HL-60 (cell line): Measurements from ENCODE around the gene GDF15.
A peak's percentile ranks its signal among the peaks of the same experiment; 100 is the strongest.
"Not testable (repeated sequence)": the region's sequence is repeated elsewhere in the genome, so short reads cannot be mapped to it uniquely, and the experiment has no call there.

Experiments
- DNase-seq, 2 experiments: peaks; one replicate each; pipeline ENCODE4 v3.0.0-alpha.2; 2010 to 2020; ENCODE audit warnings: low read depth in 1 of 2, low spot score in 1 of 2
- H3K27ac ChIP-seq: fragments of 250-450 bp; sonication (Bioruptor Pico); replicated peaks from 2 replicates; pipeline ENCODE4 v1.5.1; 2020; ENCODE audit warnings: mild to moderate bottlenecking, moderate library complexity
- H3K27me3 ChIP-seq: fragments of 250-450 bp; sonication (Bioruptor Pico); 2 replicates; pipeline ENCODE4 v1.5.1; 2021; ENCODE audit warnings: mild to moderate bottlenecking, moderate library complexity; ENCODE audit not compliant: insufficient read depth, poor library complexity, severe bottlenecking
- H3K4me3 ChIP-seq: replicated peaks from 2 replicates; pipeline ENCODE4 v1.5.1; 2011; ENCODE audit warnings: mild to moderate bottlenecking, control low read depth, low read length; ENCODE audit not compliant: insufficient read depth
- CTCF ChIP-seq: IDR thresholded peaks from one replicate; pipeline ENCODE4 v1.5.1; 2011; ENCODE audit warnings: low read length, control low read depth, inconsistent platforms; ENCODE audit not compliant: insufficient read depth
- GABPA ChIP-seq: IDR thresholded peaks from 2 replicates; pipeline ENCODE4 v1.6.1; 2012; ENCODE audit warnings: low read depth
- POLR2AphosphoS5 ChIP-seq: IDR thresholded peaks from 2 replicates; pipeline ENCODE4 v1.6.1; 2012; ENCODE audit warnings: low read depth
- SPI1 ChIP-seq: IDR thresholded peaks from 2 replicates; pipeline ENCODE4 v1.6.1; 2012; ENCODE audit warnings: low read depth, mild to moderate bottlenecking, borderline replicate concordance
- TF ChIP-seq, protein P1 (sequence below): IDR thresholded peaks from 2 replicates; pipeline ENCODE4 v1.6.1; 2012; ENCODE audit warnings: low read depth; ENCODE audit not compliant: insufficient replicate concordance

Gene GDF15

GRCh38 chr19:18349524-18350128 lies 36.3 kb upstream of the GDF15 start:
- TF ChIP-seq CTCF, result peak; percentile 51
- TF ChIP-seq GABPA, result no peak
- TF ChIP-seq, protein P1, sequence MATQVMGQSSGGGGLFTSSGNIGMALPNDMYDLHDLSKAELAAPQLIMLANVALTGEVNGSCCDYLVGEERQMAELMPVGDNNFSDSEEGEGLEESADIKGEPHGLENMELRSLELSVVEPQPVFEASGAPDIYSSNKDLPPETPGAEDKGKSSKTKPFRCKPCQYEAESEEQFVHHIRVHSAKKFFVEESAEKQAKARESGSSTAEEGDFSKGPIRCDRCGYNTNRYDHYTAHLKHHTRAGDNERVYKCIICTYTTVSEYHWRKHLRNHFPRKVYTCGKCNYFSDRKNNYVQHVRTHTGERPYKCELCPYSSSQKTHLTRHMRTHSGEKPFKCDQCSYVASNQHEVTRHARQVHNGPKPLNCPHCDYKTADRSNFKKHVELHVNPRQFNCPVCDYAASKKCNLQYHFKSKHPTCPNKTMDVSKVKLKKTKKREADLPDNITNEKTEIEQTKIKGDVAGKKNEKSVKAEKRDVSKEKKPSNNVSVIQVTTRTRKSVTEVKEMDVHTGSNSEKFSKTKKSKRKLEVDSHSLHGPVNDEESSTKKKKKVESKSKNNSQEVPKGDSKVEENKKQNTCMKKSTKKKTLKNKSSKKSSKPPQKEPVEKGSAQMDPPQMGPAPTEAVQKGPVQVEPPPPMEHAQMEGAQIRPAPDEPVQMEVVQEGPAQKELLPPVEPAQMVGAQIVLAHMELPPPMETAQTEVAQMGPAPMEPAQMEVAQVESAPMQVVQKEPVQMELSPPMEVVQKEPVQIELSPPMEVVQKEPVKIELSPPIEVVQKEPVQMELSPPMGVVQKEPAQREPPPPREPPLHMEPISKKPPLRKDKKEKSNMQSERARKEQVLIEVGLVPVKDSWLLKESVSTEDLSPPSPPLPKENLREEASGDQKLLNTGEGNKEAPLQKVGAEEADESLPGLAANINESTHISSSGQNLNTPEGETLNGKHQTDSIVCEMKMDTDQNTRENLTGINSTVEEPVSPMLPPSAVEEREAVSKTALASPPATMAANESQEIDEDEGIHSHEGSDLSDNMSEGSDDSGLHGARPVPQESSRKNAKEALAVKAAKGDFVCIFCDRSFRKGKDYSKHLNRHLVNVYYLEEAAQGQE, result no peak
- H3K27me3 ChIP-seq, result no peaks in the 10 kb centered on the region
- no peak overlapping the region for H3K4me3 ChIP-seq
- H3K27ac ChIP-seq, result no peak overlapping the region
- peak in 1 of 2 experiments; percentile 45 for DNase-seq

DNA sequence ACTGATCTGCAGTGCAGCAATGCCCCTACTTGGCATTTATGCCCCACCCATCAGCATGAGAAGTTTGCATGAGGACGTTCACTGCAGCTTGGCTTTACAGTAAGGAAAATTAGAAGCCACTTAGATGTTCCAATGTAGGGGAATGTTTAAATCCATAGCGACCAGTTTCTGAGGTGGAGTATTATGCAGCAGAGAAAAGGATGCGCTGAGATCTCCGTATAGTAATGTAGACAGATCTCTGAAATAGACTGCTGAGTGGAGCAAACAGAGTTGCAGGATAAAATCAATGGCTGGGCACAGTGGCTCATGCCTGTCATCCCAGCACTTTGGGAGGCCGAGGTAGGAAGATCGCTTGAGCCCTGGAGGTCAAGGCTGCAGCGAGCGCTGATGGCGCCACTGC lies 35.5 kb upstream of the GDF15 start:
- no peak for TF ChIP-seq CTCF
- no peak for TF ChIP-seq GABPA
- TF ChIP-seq SPI1, result no peak
- no peak for TF ChIP-seq POLR2AphosphoS5
- no peak overlapping the region for H3K27ac ChIP-seq
- no peak overlapping the region for H3K4me3 ChIP-seq
- no peaks in the 10 kb centered on the region for H3K27me3 ChIP-seq
- DNase-seq, result no peak

GRCh38 chr19:18351544-18351943 lies 34.4 kb upstream of the GDF15 start:
- H3K27ac ChIP-seq, result no peak overlapping the region
- H3K27me3 ChIP-seq, result no peaks in the 10 kb centered on the region
- TF ChIP-seq, protein P1, result no peak
- TF ChIP-seq GABPA, result no peak
- no peak for TF ChIP-seq POLR2AphosphoS5
- no peak for TF ChIP-seq SPI1
- no peak for TF ChIP-seq CTCF
- no peak overlapping the region for H3K4me3 ChIP-seq
- no peak for DNase-seq

DNA sequence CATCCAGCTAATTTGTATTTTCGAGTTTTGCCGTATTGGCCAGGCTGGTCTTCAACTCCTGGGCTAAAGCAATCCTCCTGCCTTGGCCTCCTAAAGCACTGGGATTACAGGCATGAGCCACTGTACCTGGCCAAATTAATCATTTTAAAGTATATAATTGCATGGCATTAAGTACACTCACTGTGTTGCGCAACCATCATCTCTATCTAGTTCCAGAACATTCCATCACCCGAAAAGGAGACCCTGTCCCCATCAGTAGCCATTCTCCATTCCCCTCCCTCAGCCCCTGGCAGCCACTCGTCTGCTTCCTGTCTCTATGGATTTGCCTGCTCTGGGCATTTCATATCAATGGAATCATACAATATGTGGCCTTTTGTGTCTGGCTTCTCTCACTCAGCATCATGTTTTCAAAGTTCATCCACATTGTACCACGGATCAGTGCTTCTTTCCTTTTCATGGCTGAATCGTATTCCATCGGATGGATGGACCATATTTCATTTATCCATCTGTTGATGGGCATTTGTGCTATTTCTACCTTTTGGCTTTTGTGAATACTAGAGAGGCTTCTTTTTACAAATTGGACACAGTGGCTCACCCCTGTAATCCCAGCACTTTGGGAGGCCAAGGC lies 32.5 kb upstream of the GDF15 start:
- H3K27me3 ChIP-seq, result no peaks in the 10 kb centered on the region
- H3K4me3 ChIP-seq, result no peak overlapping the region
- TF ChIP-seq SPI1 (no peak), GABPA (no peak), CTCF (no peak), POLR2AphosphoS5 (no peak)
- TF ChIP-seq, protein P1, result no peak
- DNase-seq, result no peak
- H3K27ac ChIP-seq, result no peak overlapping the region

- H3K27me3 ChIP-seq, H3K4me3 ChIP-seq, H3K27ac ChIP-seq, DNase-seq: not testable (repeated sequence)
These were observed 31.2 kb upstream of the GDF15 start for GRCh38 chr19:18354743-18355142.
